ENCODE results near the gene SORCS2. TPM values are rescaled to one million over a fixed set of nuclear protein-coding genes. Genes with fewer than 3 reads are reported as not detected.

Gene SORCS2
- total RNA-seq, 1 experiment from 2014 or later = 0.15 TPM

DNA sequence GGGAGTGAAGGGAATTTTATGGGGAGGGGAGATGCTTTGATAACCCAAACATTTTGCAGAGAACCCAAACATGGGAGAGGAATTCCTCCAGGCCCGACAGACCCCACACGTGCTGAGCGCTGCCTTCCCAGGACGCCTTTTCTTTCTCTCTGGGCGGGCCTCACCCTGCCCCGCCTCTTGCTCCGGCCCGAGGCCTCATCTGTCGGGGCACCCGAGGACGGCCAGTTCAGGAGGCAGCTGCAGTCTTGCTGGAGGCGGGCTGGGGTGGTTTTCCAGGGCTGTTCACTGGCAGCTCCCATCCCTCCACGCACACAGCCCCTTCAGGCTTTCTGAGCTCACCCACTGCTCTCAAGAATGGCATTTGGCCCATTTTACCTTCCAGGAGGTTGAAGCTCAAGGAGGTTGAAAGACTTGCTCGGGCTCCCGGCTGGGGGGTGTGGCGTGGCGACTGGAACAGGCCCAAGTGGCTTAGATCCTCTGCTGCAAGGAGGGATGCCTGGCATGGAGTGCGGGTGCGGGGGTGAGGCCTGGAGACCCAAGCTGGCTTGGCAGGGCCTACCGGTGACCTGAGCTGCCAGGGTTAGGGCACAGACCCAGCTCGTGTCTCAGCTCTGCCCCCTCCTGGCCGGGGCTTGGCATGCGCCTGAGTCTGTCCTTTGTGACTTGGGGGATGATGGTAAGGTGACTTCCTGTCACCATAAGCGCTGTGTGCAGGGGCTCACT lies 143.2 kb downstream of the SORCS2 start:
- in situ Hi-C loops (cut with HindIII; ENCODE audit: low pct_unique_long_range_greater_than_20kb, low sequenced_read_pairs) (no loop called here), intact Hi-C loops (cut with micrococcal nuclease; ENCODE audit: unreplicated experiment) (no loop called here)
- POLR2A ChIA-PET = no interaction called here
- ATAC-seq = peak; percentile 90
- Histone ChIP-seq H3K4me1 (ENCODE audit: control insufficient read depth, insufficient read depth, low read length) (no peaks in the 10 kb centered on the region), H3K9me3 (ENCODE audit: control insufficient read depth, insufficient read depth, low read depth, low read length) (no peaks in the 10 kb centered on the region), H3K27ac (ENCODE audit: low read length) (no peak overlapping the region), H3K4me3 (ENCODE audit: low read depth in 2 of 2, low read length in 2 of 2) (no peak overlapping the region), H3K27me3 (ENCODE audit: control insufficient read depth, insufficient read depth, low read length) (no peaks in the 10 kb centered on the region), H3K36me3 (ENCODE audit: control insufficient read depth, insufficient read depth, low read length) (no peaks in the 10 kb centered on the region)
- TF ChIP-seq, protein P1, sequence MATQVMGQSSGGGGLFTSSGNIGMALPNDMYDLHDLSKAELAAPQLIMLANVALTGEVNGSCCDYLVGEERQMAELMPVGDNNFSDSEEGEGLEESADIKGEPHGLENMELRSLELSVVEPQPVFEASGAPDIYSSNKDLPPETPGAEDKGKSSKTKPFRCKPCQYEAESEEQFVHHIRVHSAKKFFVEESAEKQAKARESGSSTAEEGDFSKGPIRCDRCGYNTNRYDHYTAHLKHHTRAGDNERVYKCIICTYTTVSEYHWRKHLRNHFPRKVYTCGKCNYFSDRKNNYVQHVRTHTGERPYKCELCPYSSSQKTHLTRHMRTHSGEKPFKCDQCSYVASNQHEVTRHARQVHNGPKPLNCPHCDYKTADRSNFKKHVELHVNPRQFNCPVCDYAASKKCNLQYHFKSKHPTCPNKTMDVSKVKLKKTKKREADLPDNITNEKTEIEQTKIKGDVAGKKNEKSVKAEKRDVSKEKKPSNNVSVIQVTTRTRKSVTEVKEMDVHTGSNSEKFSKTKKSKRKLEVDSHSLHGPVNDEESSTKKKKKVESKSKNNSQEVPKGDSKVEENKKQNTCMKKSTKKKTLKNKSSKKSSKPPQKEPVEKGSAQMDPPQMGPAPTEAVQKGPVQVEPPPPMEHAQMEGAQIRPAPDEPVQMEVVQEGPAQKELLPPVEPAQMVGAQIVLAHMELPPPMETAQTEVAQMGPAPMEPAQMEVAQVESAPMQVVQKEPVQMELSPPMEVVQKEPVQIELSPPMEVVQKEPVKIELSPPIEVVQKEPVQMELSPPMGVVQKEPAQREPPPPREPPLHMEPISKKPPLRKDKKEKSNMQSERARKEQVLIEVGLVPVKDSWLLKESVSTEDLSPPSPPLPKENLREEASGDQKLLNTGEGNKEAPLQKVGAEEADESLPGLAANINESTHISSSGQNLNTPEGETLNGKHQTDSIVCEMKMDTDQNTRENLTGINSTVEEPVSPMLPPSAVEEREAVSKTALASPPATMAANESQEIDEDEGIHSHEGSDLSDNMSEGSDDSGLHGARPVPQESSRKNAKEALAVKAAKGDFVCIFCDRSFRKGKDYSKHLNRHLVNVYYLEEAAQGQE (IDR thresholded peaks at IDR 0.05; ENCODE audit: insufficient read depth in 1 of 2, low read depth in 2 of 2, low read length in 1 of 2) = no peak
- TF ChIP-seq, protein P2, sequence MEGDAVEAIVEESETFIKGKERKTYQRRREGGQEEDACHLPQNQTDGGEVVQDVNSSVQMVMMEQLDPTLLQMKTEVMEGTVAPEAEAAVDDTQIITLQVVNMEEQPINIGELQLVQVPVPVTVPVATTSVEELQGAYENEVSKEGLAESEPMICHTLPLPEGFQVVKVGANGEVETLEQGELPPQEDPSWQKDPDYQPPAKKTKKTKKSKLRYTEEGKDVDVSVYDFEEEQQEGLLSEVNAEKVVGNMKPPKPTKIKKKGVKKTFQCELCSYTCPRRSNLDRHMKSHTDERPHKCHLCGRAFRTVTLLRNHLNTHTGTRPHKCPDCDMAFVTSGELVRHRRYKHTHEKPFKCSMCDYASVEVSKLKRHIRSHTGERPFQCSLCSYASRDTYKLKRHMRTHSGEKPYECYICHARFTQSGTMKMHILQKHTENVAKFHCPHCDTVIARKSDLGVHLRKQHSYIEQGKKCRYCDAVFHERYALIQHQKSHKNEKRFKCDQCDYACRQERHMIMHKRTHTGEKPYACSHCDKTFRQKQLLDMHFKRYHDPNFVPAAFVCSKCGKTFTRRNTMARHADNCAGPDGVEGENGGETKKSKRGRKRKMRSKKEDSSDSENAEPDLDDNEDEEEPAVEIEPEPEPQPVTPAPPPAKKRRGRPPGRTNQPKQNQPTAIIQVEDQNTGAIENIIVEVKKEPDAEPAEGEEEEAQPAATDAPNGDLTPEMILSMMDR (IDR thresholded peaks at IDR 0.05) = peak; percentile 84
- CTCF ChIA-PET = interaction anchor here (1.0 to 1.8 kb wide), 2 partner anchors 31 to 144 kb away, joined by 4 read pairs; partner anchors contain the start of gene SORCS2
- no TSS peak for BruUV-seq (replicated peaks)
- DNase-seq (ENCODE audit: low read depth, low spot score) = no peak

DNA sequence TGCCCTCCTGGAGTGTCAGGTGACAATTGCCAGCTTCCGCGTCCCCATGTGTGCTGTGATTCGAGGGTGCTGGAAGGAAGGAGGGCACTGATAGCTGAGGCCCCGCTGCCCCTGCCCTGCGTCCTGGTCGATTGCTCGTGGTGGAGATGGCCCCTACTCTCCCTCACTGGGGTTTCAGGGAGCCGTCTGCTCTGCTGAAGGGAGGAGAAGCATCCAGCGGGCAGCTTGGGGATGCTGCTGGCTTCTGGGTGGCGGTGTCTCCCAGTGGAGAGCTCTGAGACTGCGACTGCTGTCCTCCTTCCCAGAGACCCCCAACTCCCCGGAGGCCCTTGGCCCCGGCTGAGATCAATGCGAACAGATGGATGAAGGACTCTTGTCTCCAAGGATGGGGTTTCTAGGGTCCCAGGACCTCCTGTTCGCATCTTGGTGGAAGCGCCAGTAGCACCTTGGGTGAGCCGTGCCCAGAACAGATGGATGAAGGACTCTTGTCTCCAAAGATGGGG lies 143.8 kb downstream of the SORCS2 start:
- in situ Hi-C loops (cut with HindIII; ENCODE audit: low pct_unique_long_range_greater_than_20kb, low sequenced_read_pairs) = no loop called here
- Histone ChIP-seq H3K9me3 (ENCODE audit: control insufficient read depth, insufficient read depth, low read depth, low read length) (no peaks in the 10 kb centered on the region), H3K4me1 (ENCODE audit: control insufficient read depth, insufficient read depth, low read length) (no peaks in the 10 kb centered on the region), H3K4me3 (ENCODE audit: low read depth in 2 of 2, low read length in 2 of 2) (no peak overlapping the region), H3K27me3 (ENCODE audit: control insufficient read depth, insufficient read depth, low read length) (no peaks in the 10 kb centered on the region), H3K27ac (ENCODE audit: low read length) (no peak overlapping the region), H3K36me3 (ENCODE audit: control insufficient read depth, insufficient read depth, low read length) (no peaks in the 10 kb centered on the region)
- POLR2A ChIA-PET = no interaction called here
- TF ChIP-seq TCF7L2 (IDR thresholded peaks at IDR 0.05; ENCODE audit: low read depth, low read length) (no peak), POLR2AphosphoS5 (IDR thresholded peaks at IDR 0.05; ENCODE audit: low read depth, low read length) (no peak), SIN3A (IDR thresholded peaks at IDR 0.05; ENCODE audit: borderline replicate concordance, insufficient read depth, low read depth, low read length) (no peak)
- TF ChIP-seq, protein P2 (IDR thresholded peaks at IDR 0.05) = no peak
- TF ChIP-seq, protein P1 (IDR thresholded peaks at IDR 0.05; ENCODE audit: insufficient read depth in 1 of 2, low read depth in 2 of 2, low read length in 1 of 2) = no peak
- BruUV-seq (replicated peaks) = no TSS peak
- intact Hi-C loops (cut with micrococcal nuclease; ENCODE audit: unreplicated experiment) = no loop called here
- ATAC-seq = no peak
- CTCF ChIA-PET = interaction anchor here (1.0 to 1.8 kb wide), 2 partner anchors 30 to 144 kb away, joined by 4 read pairs; partner anchors contain the start of gene SORCS2
- no peak for DNase-seq (ENCODE audit: low read depth, low spot score)

Measured in Panc1 (cell line).